Trophoblast cell (in vitro differentiated cells and primary cell): ENCODE results near the gene ATL1.

Experiments
- DNase-seq, 2 donors: peaks; one replicate each; pipeline ENCODE4 v3.0.0-alpha.2; 2016
- H2AFZ ChIP-seq: 2 replicates; pipeline ENCODE4 v1.6.1; 2013; ENCODE audit warnings: low read length, moderate library complexity, mild to moderate bottlenecking; ENCODE audit not compliant: insufficient read depth, poor library complexity
- H2AK5ac ChIP-seq: 2 replicates; pipeline ENCODE4 v1.6.1; 2013; ENCODE audit warnings: mild to moderate bottlenecking, low read length
- H2BK120ac ChIP-seq: 2 replicates; pipeline ENCODE4 v1.6.1; 2013; ENCODE audit warnings: low read length, mild to moderate bottlenecking, moderate library complexity; ENCODE audit not compliant: insufficient read depth, poor library complexity
- H2BK12ac ChIP-seq: 2 replicates; pipeline ENCODE4 v1.6.1; 2013; ENCODE audit warnings: mild to moderate bottlenecking, low read length, moderate library complexity
- H2BK5ac ChIP-seq: 2 replicates; pipeline ENCODE4 v1.6.1; 2013; ENCODE audit warnings: low read length, low read depth, moderate library complexity, mild to moderate bottlenecking; ENCODE audit not compliant: poor library complexity
- H3K14ac ChIP-seq: 2 replicates; pipeline ENCODE4 v1.6.1; 2013; ENCODE audit warnings: mild to moderate bottlenecking, low read length
- H3K18ac ChIP-seq: 2 replicates; pipeline ENCODE4 v1.6.1; 2013; ENCODE audit warnings: mild to moderate bottlenecking, low read length
- H3K23ac ChIP-seq: 2 replicates; pipeline ENCODE4 v1.6.1; 2013; ENCODE audit warnings: low read length
- H3K27ac ChIP-seq: 2 replicates; pipeline ENCODE4 v1.5.1; 2013; ENCODE audit warnings: low read depth, mild to moderate bottlenecking, inconsistent platforms, low read length, moderate library complexity
- H3K27me3 ChIP-seq: 2 replicates; pipeline ENCODE4 v1.6.1; 2013; ENCODE audit warnings: inconsistent platforms, mild to moderate bottlenecking, low read length, moderate library complexity; ENCODE audit not compliant: insufficient read depth
- H3K36me3 ChIP-seq, 2 experiments: 1 replicate in 1 of 2; 2 replicates in 1 of 2; pipeline ENCODE4 v1.6.1; 2013; ENCODE audit warnings: low read length in 2 of 2, mild to moderate bottlenecking in 2 of 2, moderate library complexity in 1 of 2; ENCODE audit not compliant: insufficient read depth in 2 of 2, control insufficient read depth in 1 of 2
- H3K4ac ChIP-seq: 2 replicates; pipeline ENCODE4 v1.6.1; 2013; ENCODE audit warnings: low read depth, mild to moderate bottlenecking, low read length, moderate library complexity
- H3K4me1 ChIP-seq, 2 experiments: 1 replicate in 1 of 2; 2 replicates in 1 of 2; pipeline ENCODE4 v1.6.1; 2013; ENCODE audit warnings: low read length in 2 of 2, mild to moderate bottlenecking in 2 of 2, moderate library complexity in 1 of 2; ENCODE audit not compliant: insufficient read depth in 2 of 2, control insufficient read depth in 1 of 2
- H3K4me2 ChIP-seq: 2 replicates; pipeline ENCODE4 v1.6.1; 2013; ENCODE audit warnings: inconsistent platforms, mild to moderate bottlenecking, low read length, moderate library complexity
- H3K4me3 ChIP-seq: 2 replicates; pipeline ENCODE4 v1.5.1; 2013; ENCODE audit warnings: mild to moderate bottlenecking, low read depth, low read length, inconsistent platforms
- H3K79me1 ChIP-seq: one replicate; pipeline ENCODE4 v1.6.1; 2013; ENCODE audit warnings: low read length
- H3K79me2 ChIP-seq: 2 replicates; pipeline ENCODE4 v1.6.1; 2013; ENCODE audit warnings: low read length, mild to moderate bottlenecking; ENCODE audit not compliant: control insufficient read depth, insufficient read depth, poor library complexity
- H3K9ac ChIP-seq: 2 replicates; pipeline ENCODE4 v1.6.1; 2013; ENCODE audit warnings: mild to moderate bottlenecking, low read length
- H3K9me3 ChIP-seq: 2 replicates; pipeline ENCODE4 v1.6.1; 2013; ENCODE audit warnings: low read depth, mild to moderate bottlenecking, control low read depth, inconsistent platforms, low read length; ENCODE audit not compliant: insufficient read depth
- H4K12ac ChIP-seq: 2 replicates; pipeline ENCODE4 v1.6.1; 2013; ENCODE audit warnings: low read depth, mild to moderate bottlenecking, low read length, moderate library complexity
- H4K8ac ChIP-seq: 2 replicates; pipeline ENCODE4 v1.6.1; 2013; ENCODE audit warnings: low read depth, mild to moderate bottlenecking, low read length, moderate library complexity
- H4K91ac ChIP-seq: one replicate; pipeline ENCODE4 v1.6.1; 2013; ENCODE audit warnings: low read depth, mild to moderate bottlenecking, low read length, moderate library complexity
- WGBS: extraction: QIAGEN DNeasy Blood & Tissue Kit; methylation state at CpG from one replicate; pipeline ENCODE4 v1.1.7; 2013; ENCODE audit warnings: missing lambda C conversion rate; ENCODE audit not compliant: insufficient read length, insufficient coverage; ENCODE audit errors: extremely low coverage; 5-methylcytosine and 5-hydroxymethylcytosine counted together

ATL1 gene

DNA sequence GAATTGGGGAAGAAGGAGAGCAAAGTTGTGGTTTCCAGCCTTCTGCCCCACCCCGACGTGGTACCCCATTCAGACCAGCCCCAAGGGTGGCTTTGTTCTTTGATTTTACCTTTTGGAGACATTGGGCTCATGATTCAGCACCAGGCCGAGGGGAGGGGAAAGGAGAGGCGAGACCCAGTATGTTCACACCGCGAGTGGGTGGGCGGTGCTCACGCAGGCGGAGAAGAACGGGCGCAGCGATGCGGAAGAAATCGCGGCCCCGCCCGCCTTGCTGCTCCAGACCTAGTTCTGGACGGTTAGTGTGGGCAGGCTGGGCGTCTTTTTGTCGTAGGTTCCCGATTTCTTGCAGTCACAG, 963 bp downstream of the ATL1 start:
- WGBS: no CpG with 5 or more reads among the region's 21 CpGs
- Histone ChIP-seq H4K12ac (no peak overlapping the region), H3K23ac (no peak overlapping the region), H3K4me2 (peak overlapping the region; percentile 92), H2BK120ac (no peak overlapping the region), H3K18ac (no peak overlapping the region), H4K91ac (no peak overlapping the region), H3K9me3 (no peaks in the 10 kb centered on the region), H3K4ac (no peak overlapping the region), H2AFZ (peak overlapping the region; percentile 14), H4K8ac (no peak overlapping the region), H3K9ac (no peak overlapping the region), H3K79me2 (no peaks in the 10 kb centered on the region), H2BK12ac (no peak overlapping the region), H3K27me3 (peaks cover 3% of the 10 kb centered on the region), H2AK5ac (no peak overlapping the region), H3K36me3 (no peaks in the 10 kb centered on the region), H3K4me1 (peaks cover 4 to 5% of the 10 kb centered on the region in 2 experiments), H3K4me3 (peak overlapping the region; percentile 70), H3K14ac (no peak overlapping the region), H3K27ac (no peak overlapping the region), H2BK5ac (no peak overlapping the region), H3K79me1 (no peaks in the 10 kb centered on the region)
- peak; percentile 80 to 81 for DNase-seq

DNA sequence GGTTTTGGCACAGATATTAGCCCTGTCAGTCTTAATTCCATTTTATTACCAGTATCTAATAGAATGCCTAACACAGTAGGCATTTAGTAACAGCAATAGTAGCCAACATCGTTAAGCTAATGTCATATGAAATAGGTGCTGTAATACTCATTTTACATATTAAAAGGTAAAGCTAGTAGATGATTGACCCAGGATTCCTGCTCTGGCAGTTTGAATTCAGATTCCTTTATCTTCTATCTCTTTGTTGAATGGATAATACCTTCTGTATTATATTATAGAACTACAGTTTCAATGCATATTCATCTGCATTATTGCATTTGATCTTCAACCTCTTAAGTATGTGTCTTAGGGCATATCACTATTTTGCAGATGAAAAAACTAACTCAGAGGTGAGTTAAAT, 2.9 kb downstream of the ATL1 start:
- Histone ChIP-seq H2AK5ac (no peak overlapping the region), H2AFZ (no peak overlapping the region), H3K4me1 (peaks cover 4 to 5% of the 10 kb centered on the region in 2 experiments), H4K91ac (no peak overlapping the region), H3K9me3 (no peaks in the 10 kb centered on the region), H2BK120ac (no peak overlapping the region), H3K14ac (no peak overlapping the region), H4K8ac (no peak overlapping the region), H3K27me3 (peaks cover 3% of the 10 kb centered on the region), H3K9ac (no peak overlapping the region), H3K4me3 (no peak overlapping the region), H3K79me2 (no peaks in the 10 kb centered on the region), H4K12ac (no peak overlapping the region), H2BK12ac (no peak overlapping the region), H3K23ac (no peak overlapping the region), H3K79me1 (no peaks in the 10 kb centered on the region), H3K18ac (no peak overlapping the region), H3K36me3 (no peaks in the 10 kb centered on the region), H3K4me2 (no peak overlapping the region), H3K4ac (no peak overlapping the region), H3K27ac (no peak overlapping the region), H2BK5ac (no peak overlapping the region)
- DNase-seq: no peak
- no CpG with 5 or more reads among the region's 1 CpG for WGBS

DNA sequence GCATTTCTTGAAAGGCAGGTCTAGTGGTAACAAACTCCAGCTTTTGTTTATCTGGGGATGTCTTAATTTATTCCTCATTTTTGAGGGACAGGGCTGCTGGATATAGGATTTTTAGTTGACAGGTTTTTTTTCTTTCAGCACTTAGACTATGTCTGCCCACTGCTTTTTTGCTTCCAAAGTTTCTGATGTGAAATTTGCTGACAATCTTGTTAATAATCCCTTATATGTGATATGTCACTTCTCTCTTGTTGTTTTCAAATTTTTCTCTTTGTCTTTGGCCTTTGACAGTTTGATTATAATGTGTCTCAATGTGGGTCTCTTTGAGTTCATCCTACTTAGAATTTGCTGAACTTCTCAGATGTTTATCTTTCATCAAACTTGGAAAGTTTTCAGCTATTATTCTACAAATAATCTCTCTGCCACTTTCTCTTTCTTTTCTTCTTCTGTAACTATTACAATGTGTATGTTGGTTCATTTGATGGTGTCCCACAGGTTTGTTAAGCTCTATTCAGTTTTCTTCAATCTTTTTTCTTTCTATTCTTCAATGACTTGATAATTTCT, 9.8 kb downstream of the ATL1 start:
- no peak for DNase-seq
- H3K79me2 ChIP-seq: no peaks in the 10 kb centered on the region

DNA sequence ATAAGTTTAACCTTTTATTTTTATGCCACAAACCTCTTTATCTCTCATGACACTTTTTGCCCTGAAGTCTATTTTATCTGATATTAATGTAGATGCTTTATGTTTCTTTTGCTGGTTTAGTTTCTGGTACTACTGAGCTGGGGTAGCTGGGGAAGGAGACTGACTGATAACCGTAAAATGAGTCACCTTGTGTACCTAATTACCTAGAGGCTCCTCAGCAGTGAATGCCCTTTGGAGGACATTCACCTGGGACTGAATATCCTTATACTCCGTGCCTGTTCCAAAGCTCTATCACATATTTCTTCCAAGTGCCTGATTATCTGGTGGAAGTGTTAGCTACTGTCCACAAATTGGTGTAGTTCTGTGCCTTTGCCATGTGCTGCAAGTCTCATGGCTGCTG, 13.9 kb downstream of the ATL1 start:
- Histone ChIP-seq H3K14ac (no peak overlapping the region), H3K9me3 (no peaks in the 10 kb centered on the region), H3K4ac (no peak overlapping the region), H4K8ac (no peak overlapping the region), H3K79me2 (no peaks in the 10 kb centered on the region), H3K9ac (no peak overlapping the region), H3K27ac (no peak overlapping the region), H2AK5ac (no peak overlapping the region), H2BK12ac (no peak overlapping the region), H4K91ac (no peak overlapping the region), H3K27me3 (no peaks in the 10 kb centered on the region), H4K12ac (no peak overlapping the region), H2BK120ac (no peak overlapping the region), H3K4me2 (no peak overlapping the region), H2AFZ (no peak overlapping the region), H3K23ac (no peak overlapping the region), H3K79me1 (no peaks in the 10 kb centered on the region), H2BK5ac (no peak overlapping the region), H3K4me1 (no peaks in the 10 kb centered on the region), H3K36me3 (no peaks in the 10 kb centered on the region), H3K4me3 (no peak overlapping the region), H3K18ac (no peak overlapping the region)
- no peak for DNase-seq
- WGBS: no CpG with 5 or more reads among the region's 2 CpGs

More for the DNA sequence above, 9.8 kb downstream of the ATL1 start:
- no peak overlapping the region for H4K8ac ChIP-seq
- H3K4me1 ChIP-seq: no peaks in the 10 kb centered on the region
- H4K12ac ChIP-seq: no peak overlapping the region
- no peak overlapping the region for H3K4me2 ChIP-seq
- no peak overlapping the region for H2BK12ac ChIP-seq
- H3K23ac ChIP-seq: no peak overlapping the region
- H3K27me3 ChIP-seq: no peaks in the 10 kb centered on the region
- no peak overlapping the region for H4K91ac ChIP-seq
- no peak overlapping the region for H3K4ac ChIP-seq
- no peaks in the 10 kb centered on the region for H3K9me3 ChIP-seq
- H2BK120ac ChIP-seq: no peak overlapping the region
- H3K4me3 ChIP-seq: no peak overlapping the region
- H2BK5ac ChIP-seq: no peak overlapping the region
- no peak overlapping the region for H3K9ac ChIP-seq
- H3K18ac ChIP-seq: no peak overlapping the region
- H3K79me1 ChIP-seq: no peaks in the 10 kb centered on the region
- H2AK5ac ChIP-seq: no peak overlapping the region
- H2AFZ ChIP-seq: no peak overlapping the region
- H3K14ac ChIP-seq: no peak overlapping the region
- no peak overlapping the region for H3K27ac ChIP-seq
- no peaks in the 10 kb centered on the region for H3K36me3 ChIP-seq
